Retina (tissue), 1 donor: ENCODE measurements around the gene LIAS.
"Not testable (repeated sequence)": the region's sequence is repeated elsewhere in the genome, so short reads cannot be mapped to it uniquely, and the experiment has no call there.

ENCODE experiments used
- DNase-seq: peaks from one replicate; pipeline ENCODE4 v3.0.0-alpha.2; 2016

The LIAS gene

DNA sequence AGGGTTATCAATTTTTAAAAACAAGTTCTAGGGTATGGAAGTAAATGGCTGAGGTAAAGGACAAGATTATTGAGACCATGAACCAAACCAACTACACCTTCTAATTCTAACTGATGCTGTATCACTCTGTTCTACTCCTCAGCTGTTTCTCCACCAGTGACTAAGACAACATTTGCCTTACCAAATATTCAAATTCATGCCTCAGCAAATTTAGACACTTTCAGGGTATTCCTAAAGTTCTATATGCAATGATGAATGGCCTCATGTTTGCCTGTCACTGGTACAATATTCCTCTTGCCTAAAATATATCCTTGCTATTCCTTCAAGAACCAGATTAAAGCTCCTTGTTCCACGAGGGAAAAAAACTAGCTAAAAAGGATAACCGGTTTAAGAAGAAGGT lies 5.1 kb upstream of the LIAS start:
- DNase-seq, result no peak

DNA sequence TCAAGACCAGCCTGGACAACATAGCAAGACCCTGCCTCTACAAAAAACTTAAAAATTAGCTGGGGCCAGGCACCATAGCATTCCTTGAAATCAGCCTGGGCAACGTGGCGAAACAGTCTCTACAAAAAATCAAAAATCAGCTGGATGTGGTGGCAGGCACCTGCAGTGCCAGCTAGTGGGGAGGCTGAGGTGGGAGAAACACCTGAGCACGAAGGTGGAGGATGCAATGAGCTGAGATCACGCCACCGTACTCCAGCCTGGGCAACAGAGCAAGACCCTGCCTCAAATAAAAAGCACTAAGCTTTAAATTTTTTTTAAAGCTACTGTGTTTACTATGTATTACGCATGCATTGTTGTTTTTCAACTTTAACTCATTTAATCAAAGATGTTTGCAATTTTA lies 3.4 kb upstream of the LIAS start:
- DNase-seq, result no peak

DNA sequence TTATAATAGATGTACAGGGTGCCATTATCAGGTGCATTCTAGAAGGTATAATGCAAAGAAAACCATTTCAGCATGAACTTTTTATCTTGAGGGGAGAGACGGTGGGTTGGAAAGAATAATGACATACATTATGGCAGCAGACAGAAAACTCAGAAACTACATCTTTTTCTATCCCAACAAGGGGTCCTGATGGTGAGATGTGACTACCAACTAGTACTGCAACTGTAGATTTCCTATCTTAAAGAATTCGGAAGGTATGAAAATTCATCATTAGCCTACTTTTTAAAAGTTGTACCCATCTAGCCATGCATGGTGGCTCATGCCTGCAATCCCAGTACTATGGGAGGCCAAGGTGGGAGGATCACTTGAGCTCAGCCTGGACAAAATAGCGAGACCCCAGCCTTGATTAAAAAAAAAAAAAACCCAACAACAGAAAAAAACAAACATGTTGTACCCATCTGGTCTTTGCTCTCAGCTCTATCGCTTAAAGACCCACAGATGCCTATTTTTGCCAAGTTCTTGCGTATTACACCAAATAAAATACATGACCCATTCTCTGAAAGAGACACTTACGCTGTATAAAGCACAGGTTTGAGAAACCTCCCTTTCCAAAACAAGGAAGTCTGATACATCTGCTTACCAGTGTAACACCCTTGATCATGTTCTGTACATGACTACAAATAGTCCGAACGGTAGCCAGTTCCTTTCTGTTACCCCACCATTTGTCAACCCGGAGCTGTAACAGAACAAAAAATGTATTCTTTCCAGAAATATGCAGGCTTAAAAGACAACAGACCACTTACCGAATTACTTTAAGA lies 1.7 kb upstream of the LIAS start:
- DNase-seq, result no peak

DNA sequence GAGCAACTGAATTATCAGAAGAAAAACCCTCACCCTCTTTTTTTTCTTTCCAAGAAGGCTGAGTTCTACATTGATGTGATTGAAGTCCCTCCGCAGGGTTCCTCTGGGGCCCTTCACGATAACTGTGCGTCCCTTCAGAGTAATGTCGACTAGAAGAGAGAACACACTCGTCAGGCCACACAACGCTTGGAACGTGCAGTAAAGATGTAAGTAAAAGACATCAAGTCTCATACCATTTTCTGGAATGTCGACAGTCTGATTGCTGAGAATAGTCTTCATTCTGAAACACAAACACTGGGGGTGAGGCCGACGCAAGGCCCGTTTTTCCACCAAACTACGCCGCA lies 723 bp upstream of the LIAS start:
- not testable (repeated sequence) for DNase-seq

DNA sequence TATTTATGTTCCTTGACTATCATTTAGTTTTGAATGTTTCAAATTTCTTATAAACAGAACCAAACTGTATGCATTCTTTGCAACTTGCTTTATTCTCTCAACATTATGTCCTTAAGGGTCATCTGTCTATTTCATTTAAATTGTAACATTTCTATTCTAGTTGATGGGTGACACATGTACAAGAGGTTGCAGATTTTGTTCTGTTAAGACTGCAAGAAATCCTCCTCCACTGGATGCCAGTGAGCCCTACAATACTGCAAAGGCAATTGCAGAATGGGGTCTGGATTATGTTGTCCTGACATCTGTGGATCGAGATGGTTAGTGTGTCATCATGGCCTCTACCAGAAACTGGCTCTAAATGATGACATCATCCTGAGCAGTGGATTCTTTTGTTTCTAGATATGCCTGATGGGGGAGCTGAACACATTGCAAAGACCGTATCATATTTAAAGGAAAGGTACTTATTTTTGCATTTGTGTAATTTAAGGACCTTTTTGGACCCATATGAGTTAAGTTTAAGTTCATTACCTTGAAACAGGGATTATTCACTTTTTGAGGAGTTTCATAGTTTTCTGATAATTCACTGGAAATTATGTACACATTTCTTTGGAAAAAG lies 6.1 kb downstream of the LIAS start:
- no peak for DNase-seq

DNA sequence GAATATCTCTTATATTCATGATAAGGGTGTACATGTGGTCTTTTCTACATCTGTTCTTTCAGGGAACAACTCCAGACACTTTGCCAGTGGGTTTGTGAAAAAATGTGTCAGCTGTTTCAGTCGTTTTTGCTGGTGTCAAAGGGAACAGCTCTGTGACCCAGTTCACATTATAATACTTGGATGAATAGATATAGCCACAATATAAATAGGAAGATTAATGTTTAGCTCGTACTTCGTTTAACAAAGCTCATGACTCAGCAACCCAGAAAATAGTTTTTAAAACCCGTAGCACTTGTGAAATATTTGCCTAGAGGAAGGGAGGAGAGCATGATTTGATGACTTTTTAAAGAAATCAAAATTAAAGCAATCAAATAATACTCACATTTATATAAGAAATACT lies 7.9 kb downstream of the LIAS start:
- no peak for DNase-seq

DNA sequence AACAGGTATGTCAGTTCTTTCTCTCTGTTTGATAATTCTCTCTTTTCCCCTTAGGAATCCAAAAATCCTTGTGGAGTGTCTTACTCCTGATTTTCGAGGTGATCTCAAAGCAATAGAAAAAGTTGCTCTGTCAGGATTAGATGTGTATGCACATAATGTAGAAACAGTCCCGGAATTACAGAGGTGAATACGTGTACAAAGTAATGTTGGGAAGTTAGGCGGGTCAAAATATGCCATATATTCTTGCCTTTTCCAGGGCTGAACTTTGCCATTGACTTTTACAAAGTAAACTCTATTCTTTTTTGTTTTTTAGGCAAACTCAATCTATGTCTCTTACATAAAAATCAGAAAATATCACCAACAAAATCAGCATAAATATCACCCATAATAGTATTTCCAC lies 8.6 kb downstream of the LIAS start:
- DNase-seq, result no peak

DNA sequence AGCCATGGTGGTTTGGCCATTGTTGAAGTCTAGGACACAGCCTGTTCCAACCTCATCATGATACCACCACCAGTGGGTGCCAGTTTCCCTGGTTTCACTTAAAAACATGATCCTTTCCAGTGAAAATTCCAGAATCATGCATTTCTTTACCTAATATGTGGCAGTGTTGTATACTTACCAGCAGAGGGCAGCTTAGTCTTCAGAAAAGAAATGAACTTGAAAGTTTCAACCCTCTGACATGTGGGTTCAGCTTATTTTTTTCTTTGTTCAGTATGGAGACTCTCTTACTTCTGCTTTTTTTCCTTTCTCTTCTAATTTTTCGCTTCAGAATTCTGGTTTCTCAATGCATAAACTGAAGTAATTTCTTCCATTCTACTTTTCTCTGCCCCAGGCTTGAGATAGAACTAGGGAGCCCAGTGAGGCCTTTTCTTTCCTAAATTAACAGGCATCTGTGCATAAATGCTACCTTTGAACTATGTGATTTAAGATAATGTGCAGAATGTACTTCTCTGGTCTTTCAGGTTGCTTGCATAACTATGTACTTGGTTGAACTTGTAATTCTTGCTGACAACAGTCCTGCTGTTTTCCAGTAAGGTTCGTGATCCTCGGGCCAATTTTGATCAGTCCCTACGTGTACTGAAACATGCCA lies 10.7 kb downstream of the LIAS start:
- DNase-seq, result peak; percentile 60

DNA sequence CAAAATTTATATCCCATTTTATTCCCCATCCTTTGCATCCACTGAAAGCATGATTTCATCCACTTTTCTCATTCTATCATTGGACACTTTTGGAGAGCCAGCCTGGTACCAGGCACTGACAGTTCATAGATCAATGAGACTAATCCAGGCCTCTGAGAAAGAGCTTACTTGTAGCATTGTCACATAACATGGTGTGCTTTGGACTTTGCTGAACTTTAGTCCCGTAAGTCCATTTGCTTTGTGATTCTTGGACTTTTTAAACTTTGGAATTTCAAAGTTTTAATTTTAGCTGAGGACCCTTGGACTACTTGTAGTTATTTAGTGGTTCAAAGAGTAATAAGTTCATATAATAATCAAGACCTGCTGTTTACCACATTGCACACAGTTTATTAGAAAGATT lies 11.5 kb downstream of the LIAS start:
- no peak for DNase-seq

DNA sequence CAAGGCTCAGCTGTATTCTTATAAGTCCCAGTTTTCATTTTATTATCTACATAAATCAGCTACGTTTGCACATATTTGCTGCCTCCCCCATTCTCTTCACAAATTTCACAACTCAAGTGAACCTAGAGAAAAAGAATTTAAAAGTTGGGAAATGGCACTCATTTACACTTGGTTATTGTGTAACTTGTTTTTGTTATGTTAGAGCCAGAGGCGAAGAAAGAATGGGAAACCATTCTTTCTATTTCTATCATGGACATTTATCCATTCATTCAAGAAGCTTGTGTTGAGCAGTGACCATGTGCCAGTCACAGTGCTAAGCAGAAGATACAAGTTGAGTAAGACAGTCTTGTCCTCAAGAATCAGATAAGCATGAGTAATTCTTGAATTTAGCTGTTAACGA lies 13.5 kb downstream of the LIAS start:
- no peak for DNase-seq

DNA sequence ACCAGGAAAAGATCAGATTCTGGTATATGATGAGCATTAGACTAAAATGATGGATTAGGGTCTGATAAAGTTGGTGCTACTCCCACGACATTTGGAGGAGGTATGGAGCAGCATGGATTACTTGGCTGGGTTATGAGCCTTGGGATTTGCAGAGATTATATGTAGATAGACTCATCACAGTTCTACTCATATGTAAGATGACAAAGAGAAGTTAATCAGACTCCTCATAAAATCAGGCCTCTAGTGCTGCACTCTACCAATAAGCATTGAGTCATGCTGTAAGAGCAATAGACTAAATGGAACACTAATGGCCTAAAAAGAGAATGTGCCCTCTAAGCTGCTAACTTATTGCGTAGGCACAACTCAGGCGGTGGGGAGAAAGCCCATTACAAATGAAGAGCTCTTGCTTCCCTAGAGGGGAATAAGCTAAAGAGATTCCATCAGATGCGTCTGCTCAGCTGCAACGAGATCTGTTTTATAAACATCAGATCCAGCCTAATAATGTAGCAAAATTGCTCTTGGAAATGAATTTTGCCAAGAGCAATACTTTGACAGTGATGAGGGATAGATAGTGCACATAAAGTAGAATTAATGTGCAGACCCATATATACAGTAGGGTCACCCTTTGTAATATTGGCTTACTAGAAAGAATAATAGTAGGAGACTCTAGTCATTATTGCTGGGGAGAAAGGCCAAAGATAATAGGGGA lies 17.5 kb downstream of the LIAS start:
- DNase-seq, result no peak

DNA sequence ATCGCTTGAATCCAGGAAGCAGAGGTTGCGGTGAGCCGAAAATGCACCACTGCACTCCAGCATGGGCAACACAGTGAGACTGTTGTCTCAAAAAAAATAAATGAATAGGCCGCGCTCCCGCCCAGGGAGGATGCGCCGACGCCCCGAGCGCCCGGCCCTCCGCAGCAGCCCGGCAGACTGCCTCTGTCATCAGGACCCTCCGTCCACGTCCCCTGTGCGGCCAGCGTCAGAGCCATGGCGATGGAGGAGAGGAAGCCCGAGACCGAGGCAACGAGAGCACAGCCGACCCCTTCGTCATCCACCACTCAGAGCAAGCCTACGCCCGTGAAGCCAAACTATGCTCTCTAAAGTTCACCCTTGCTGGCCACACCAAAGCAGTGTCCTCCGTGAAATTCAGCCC lies 21.4 kb downstream of the LIAS start:
- DNase-seq, result no peak

DNA sequence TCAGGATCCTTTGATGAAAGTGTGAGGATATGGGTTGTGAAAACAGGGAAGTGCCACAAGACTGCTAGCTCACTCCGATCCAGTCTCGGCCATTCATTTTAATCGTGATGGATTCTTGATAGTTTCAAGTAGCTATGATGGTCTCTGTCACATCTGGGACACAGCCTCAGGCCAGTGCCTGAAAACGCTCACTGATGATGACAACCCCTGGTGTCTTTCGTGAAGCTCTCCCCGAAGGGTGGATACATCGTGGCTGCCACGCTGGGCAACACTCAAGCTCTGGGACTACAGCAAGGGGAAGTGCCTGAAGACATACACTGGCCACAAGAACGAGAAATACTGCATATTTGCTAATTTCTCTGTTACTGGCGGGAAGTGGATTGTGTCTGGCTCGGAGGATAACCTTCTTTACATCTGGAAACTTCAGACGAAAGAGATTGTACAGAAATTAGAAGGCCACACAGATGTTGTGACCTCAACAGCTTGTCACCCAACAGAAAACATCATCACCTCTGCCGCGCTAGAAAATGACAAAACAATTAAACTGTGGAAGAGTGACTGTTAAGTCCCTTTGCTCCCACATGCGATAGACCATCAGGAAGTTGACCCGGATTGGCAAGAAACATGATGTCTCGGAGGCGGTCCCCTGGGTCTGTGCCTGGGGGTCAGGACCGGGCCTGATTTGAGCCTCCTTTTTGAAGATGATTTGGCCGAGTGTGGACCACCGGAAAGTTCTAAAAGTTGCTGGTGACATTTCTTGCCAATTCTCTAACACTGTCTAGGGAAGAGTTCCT lies 22.2 kb downstream of the LIAS start:
- DNase-seq, result no peak

DNA sequence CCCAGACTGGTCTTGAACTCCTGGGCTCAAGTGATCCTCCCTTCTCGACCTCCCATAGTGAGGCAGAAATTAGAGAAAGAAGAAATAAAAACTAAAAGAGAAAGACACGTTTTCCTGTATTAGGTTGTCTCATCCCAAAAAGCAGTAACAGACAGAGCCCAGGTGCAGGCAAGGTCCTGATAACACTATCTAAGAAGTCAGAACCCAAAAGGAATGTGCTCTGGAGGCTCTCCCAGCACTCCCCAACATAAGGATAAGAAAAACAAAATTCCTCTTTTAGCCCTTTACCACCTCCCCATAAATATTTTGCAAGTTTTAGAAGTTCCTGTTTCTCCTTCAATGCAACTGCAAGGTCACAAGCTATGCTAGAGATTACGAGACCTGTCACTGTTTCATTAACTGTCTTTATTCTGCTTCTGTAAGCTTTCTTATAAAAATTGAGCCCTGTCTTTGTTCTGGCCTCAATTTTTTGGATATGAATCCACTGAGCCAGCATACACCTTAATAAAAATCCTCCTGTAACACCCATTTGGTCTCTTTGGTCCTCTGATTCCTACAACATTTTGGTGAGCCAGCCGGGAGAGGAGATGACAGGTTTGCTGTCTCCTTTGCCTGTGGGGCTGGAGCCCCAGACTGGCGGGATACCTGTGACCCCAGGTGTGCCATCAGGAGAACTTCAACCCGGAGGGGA lies 25.9 kb downstream of the LIAS start:
- no peak for DNase-seq

DNA sequence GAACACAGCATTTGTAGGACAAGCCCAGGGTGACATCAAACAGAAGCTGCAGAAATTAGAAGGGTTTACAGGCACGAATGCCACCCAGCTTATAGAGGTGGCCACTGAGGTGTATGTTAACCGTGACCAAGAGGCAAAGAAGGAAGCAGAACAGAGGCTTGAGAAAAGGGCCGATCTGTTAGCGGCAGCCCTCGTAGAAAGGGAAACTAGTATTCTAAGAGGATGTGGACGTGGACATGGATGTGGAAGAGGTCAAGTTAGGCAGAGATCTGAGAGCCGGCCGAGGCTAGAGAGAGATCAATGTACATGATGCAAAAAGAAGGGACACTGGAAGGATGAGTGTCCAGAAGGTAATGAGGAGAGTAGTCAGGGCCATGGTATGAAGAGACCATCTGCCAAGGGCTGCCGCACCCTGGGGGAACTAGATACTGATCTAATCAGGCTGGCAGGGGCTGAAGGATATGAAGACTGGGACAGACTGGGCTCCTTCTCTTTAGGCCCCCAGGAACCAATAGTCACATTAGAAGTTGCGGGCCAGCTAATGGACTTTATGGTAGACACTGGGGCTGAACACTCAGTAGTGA lies 27.5 kb downstream of the LIAS start:
- no peak for DNase-seq

DNA sequence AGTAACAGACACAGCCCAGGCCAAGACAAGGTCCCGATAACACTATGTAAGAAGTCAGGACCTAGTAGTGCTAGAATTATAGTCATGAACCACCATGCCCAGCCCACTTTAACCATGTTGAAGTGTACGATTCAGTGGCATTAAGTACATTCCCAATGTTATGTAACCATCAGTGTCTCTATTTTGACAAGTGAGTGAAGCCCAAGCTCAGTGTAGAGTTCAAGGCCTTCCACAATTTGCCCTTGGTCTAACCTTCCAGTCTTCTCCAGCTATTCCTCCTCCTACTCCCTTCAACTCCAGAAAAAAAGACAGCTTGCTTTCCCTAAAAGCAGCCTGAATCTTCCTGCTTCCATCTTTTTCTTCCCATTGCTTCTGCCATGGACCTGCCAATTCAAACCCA lies 31.5 kb downstream of the LIAS start:
- DNase-seq, result no peak

DNA sequence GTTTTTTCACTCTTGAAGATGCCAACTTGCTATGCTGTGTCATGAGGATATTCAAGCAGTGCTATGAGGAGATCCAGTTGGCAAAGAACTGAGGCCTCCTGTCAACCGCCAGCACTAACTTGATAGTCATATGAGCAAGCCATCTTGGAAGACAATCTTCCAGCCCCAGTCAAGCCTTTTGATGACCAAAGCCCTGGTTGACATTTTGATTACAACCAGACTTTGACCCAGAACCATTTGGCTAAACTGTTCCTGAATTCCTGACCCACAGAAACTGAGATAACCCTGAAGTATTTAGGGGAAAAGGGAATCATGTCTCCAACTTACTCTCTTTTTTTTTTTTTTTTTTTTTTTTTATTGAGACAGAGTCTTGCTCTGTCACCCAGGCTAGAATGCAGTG lies 35.5 kb downstream of the LIAS start:
- no peak for DNase-seq

DNA sequence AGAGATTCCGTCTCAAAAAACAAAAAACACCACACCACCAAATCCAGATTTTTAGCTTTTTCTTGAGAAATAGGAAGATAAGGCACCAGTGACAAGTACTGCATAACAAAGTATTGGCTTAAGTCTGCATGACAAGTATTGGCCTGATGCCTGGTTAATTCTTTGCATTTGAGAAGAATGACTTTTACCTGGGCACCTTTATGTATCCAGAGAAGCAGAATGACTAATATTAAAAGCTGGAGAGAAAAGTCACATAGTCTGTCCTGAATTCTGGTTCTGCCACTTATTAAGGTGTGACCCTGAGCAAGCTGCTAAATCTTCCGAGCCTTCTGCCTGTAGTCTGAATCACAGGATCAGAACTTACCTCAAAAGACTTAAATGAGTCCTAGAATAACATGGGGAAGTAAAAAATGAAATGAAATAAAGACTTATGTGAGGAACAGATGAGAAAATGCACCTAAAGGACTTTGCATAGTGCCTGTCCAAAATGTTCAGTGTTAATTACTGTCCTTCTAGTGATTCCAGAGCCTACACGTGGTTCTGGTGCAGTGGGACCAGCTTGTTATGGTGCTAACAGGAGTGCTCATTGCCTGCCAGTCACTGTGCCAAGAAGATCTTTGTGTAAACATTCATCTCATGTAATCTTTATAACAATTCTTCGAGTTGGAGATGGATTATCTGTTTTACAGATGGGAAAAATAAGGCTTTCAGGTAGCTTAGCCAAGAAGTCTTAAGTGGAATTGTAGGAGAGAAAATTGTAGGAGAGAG lies 36.8 kb downstream of the LIAS start:
- DNase-seq, result no peak

DNA sequence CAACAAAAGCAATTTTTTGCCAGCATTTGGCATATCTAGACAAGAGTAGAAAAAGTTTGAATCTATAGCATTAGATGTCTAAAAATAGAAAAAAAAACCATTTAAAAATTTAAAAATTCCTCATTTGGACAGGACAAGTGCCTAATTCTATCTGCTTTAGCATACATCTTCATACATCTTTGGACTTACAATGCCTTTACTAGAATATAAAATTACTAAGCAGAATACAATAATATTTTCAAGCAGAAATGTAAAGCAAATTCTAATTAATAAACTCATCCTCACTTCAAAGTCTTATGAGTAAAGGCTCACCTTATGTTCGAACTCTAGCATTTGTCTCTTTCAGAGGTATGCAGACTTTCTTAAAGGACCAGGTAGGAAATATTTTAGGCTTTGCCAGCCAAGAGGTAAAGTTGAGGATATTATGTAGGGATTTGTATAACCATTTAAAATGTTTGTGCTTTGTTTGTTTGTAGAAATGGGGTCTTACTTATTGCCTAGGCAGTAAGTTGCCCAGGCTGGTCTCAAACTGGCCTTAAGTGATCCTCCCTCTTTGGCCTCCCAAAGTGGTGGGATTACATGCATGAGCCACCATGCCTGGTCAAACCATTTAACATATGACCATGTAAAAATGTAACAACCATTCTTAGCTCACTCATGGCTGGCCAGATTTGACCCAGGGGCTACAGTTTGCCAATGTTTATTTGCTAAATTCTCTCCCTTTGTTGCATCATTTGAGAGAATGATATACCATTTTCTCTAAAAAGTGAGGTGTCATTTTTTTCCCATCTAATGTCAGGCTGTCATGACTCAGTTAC lies 39.3 kb downstream of the LIAS start:
- DNase-seq, result no peak

DNA sequence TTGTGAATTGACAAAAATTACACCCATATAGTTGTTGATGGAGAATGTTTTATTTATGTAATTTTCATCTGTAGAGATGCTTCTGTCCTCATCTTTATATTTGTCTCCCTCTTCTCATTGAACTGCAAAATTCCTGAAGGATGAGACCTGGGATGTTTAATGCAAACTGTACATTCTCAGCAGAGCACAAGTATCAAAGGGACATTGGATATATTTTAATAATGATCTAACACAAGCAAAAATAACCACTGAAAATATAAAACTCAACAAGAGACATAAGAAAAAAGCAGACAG lies 39.8 kb downstream of the LIAS start:
- DNase-seq, result no peak
